ENCODE results near the gene KBTBD7. TPM values are rescaled to one million over a fixed set of nuclear protein-coding genes. Genes with fewer than 3 reads are reported as not detected.

KBTBD7 gene
- polyA plus RNA-seq, 1 of the 3 experiments (the other 2 are of a cell fraction): 1.3 TPM

- H3K36me3 ChIP-seq (replicated peaks in 1 of 2; ENCODE audit: control insufficient read depth in 1 of 2, insufficient read depth in 2 of 2, low read length in 1 of 2): peaks cover 3 to 28% of the 10 kb centered on the region in 2 experiments
- H3K4me2 ChIP-seq: no peak overlapping the region
- no peaks in the 10 kb centered on the region for H4K20me1 ChIP-seq (ENCODE audit: insufficient read depth)
- H3K27ac ChIP-seq (ENCODE audit: low read depth in 2 of 2, low read length in 1 of 2): no peak overlapping the region
- H3K9me3 ChIP-seq: no peaks in the 10 kb centered on the region
- ChIA-PET CTCF (no interaction called here), POLR2A (no interaction called here)
- no peaks in the 10 kb centered on the region for H3F3A ChIP-seq (replicated peaks; ENCODE audit: insufficient read depth)
- no peak for DNase-seq
- no peak overlapping the region for H3K9ac ChIP-seq
- no peak overlapping the region for H2AFZ ChIP-seq (ENCODE audit: low read depth)
- H3K79me2 ChIP-seq (ENCODE audit: insufficient read depth): no peaks in the 10 kb centered on the region
- H3K4me3 ChIP-seq (ENCODE audit: low read depth in 2 of 2, low read length in 1 of 2): no peak overlapping the region
- H3K9me2 ChIP-seq: no peaks in the 10 kb centered on the region
- no peaks in the 10 kb centered on the region for H3K27me3 ChIP-seq (ENCODE audit: insufficient read depth)
- peaks cover 0 to 3% of the 10 kb centered on the region in 2 experiments; a peak in 1 of 4 replicates for H3K4me1 ChIP-seq (ENCODE audit: control insufficient read depth in 1 of 2, insufficient read depth in 2 of 2, low read depth in 1 of 2, low read length in 1 of 2)
- 94% methylated on average over 1 of the region's 1 CpG for WGBS (ENCODE audit: low lambda C conversion rate)
- TF ChIP-seq SMC3 (IDR thresholded peaks at IDR 0.05; ENCODE audit: low read depth, low read length) (no peak), EP300 (IDR thresholded peaks at IDR 0.05; ENCODE audit: borderline replicate concordance in 1 of 2, low read depth in 1 of 2, low read length in 1 of 2) (no peak), USF2 (IDR thresholded peaks at IDR 0.05; ENCODE audit: borderline replicate concordance, low read depth, low read length) (no peak), MXI1 (IDR thresholded peaks at IDR 0.05; ENCODE audit: low read depth, low read length) (no peak), MEF2A (IDR thresholded peaks at IDR 0.05; ENCODE audit: borderline replicate concordance, low read depth) (no peak), RCOR1 (IDR thresholded peaks at IDR 0.05; ENCODE audit: low read length) (no peak)
Measured at GRCh38 chr13:41236369-41236768, 42.0 kb upstream of the KBTBD7 start.

GRCh38 chr13:41232578-41233480 is 38.5 kb upstream of the KBTBD7 start:
- DNase-seq: no peak
- ChIA-PET CTCF (interaction anchor here (1.0 to 2.1 kb wide), 6 partner anchors 10 to 159 kb away, joined by 3 to 11 read pairs (median 4); no protein-coding TSS in a partner anchor), POLR2A (no interaction called here)
- Histone ChIP-seq H3K9me2 (no peaks in the 10 kb centered on the region), H3K4me1 (ENCODE audit: control insufficient read depth in 1 of 2, insufficient read depth in 2 of 2, low read depth in 1 of 2, low read length in 1 of 2) (no peaks in the 10 kb centered on the region), H3K27ac (ENCODE audit: low read depth in 2 of 2, low read length in 1 of 2) (no peak overlapping the region), H2AFZ (ENCODE audit: low read depth) (no peak overlapping the region), H3K36me3 (replicated peaks in 1 of 2; ENCODE audit: control insufficient read depth in 1 of 2, insufficient read depth in 2 of 2, low read length in 1 of 2) (peaks cover 0 to 28% of the 10 kb centered on the region in 2 experiments), H3K9me3 (no peaks in the 10 kb centered on the region), H3F3A (replicated peaks; ENCODE audit: insufficient read depth) (no peaks in the 10 kb centered on the region), H3K4me3 (ENCODE audit: low read depth in 2 of 2, low read length in 1 of 2) (no peak overlapping the region), H3K79me2 (ENCODE audit: insufficient read depth) (no peaks in the 10 kb centered on the region), H3K4me2 (no peak overlapping the region), H3K27me3 (ENCODE audit: insufficient read depth) (no peaks in the 10 kb centered on the region), H4K20me1 (ENCODE audit: insufficient read depth) (no peaks in the 10 kb centered on the region), H3K9ac (no peak overlapping the region)
- whole genome bisulfite sequencing (ENCODE audit: low lambda C conversion rate): 84% methylated on average over 4 of the region's 4 CpGs
- TF ChIP-seq TCF12 (IDR thresholded peaks at IDR 0.05) (no peak), FOSL2 (IDR thresholded peaks at IDR 0.05; ENCODE audit: borderline replicate concordance, low read depth) (no peak), TEAD4 (IDR thresholded peaks at IDR 0.05; ENCODE audit: borderline replicate concordance, insufficient read depth) (no peak), NRF1 (IDR thresholded peaks at IDR 0.05; ENCODE audit: low read depth, low read length) (no peak), FOXM1 (IDR thresholded peaks at IDR 0.05; ENCODE audit: low read depth) (no peak), GATA2 (CRISPR knock-in tag; IDR thresholded peaks at IDR 0.05) (no peak), ELF1 (IDR thresholded peaks at IDR 0.05) (no peak), IRF3 (IDR thresholded peaks at IDR 0.05; ENCODE audit: low read depth, low read length) (no peak), NFIC (IDR thresholded peaks at IDR 0.05; ENCODE audit: borderline replicate concordance) (no peak), MAX (IDR thresholded peaks at IDR 0.05; ENCODE audit: low read depth) (no peak), YY1 (IDR thresholded peaks at IDR 0.05; ENCODE audit: low read depth) (no peak), SMC3 (IDR thresholded peaks at IDR 0.05; ENCODE audit: low read depth, low read length) (no peak), PBX3 (IDR thresholded peaks at IDR 0.05) (no peak), RFX5 (IDR thresholded peaks at IDR 0.05; ENCODE audit: low read length) (no peak), RCOR1 (IDR thresholded peaks at IDR 0.05; ENCODE audit: low read length) (no peak), JUND (IDR thresholded peaks at IDR 0.05) (no peak), USF2 (IDR thresholded peaks at IDR 0.05; ENCODE audit: borderline replicate concordance, low read depth, low read length) (no peak), CHD2 (IDR thresholded peaks at IDR 0.05; ENCODE audit: low read length, partially characterized antibody) (no peak), SIN3A (IDR thresholded peaks at IDR 0.05; ENCODE audit: borderline replicate concordance, low read depth, low read length) (no peak), EZH2phosphoT487 (IDR thresholded peaks at IDR 0.05; ENCODE audit: borderline replicate concordance, low read depth) (no peak)
